Kidney (tissue), 14 donors: ENCODE data around the gene TOB1. TPM values are rescaled to one million over a fixed set of nuclear protein-coding genes. Genes with fewer than 3 reads are reported as not detected.

Experiments
- DNase-seq, 5 donors: peaks; one replicate each; pipeline ENCODE4 v3.0.0-alpha.2; 2013 to 2020
- FAIRE-seq: peaks from 2 replicates; lab custom pipeline; 2012; peaks lifted over from hg19 to GRCh38; lab: Jason Lieb, UNC
- H3K27ac ChIP-seq, 2 donors: one replicate each; pipeline ENCODE4 v1.7.0; 2013; ENCODE audit warnings: low read depth in 2 of 2, low read length in 2 of 2, inconsistent platforms in 1 of 2
- H3K27me3 ChIP-seq: one replicate; pipeline ENCODE4 v1.7.1; 2013; ENCODE audit warnings: low read length, inconsistent platforms; ENCODE audit not compliant: control insufficient read depth, insufficient read depth
- H3K36me3 ChIP-seq, 3 donors: one replicate each; pipeline versions ENCODE4 v1.7.0 to v1.7.1; 2013; ENCODE audit warnings: low read length in 3 of 3, control low read depth in 1 of 3, inconsistent platforms in 1 of 3; ENCODE audit not compliant: insufficient read depth in 3 of 3, control insufficient read depth in 2 of 3
- H3K4me1 ChIP-seq, 3 donors: one replicate each; pipeline versions ENCODE4 v1.7.0 to v1.7.1; 2013; ENCODE audit warnings: low read length in 3 of 3, inconsistent platforms in 1 of 3, low read depth in 1 of 3; ENCODE audit not compliant: control insufficient read depth in 2 of 3, insufficient read depth in 2 of 3
- H3K4me3 ChIP-seq, 3 donors: one replicate each; pipeline versions ENCODE4 v1.7.0 to v1.8.1; 2013; ENCODE audit warnings: low read length in 3 of 3, control low read depth in 1 of 3, inconsistent platforms in 1 of 3
- H3K9ac ChIP-seq, 3 donors: one replicate each; pipeline versions ENCODE4 v1.7.0 to v1.7.1; 2013; ENCODE audit warnings: low read length in 3 of 3, control low read depth in 1 of 3, inconsistent platforms in 1 of 3
- H3K9me3 ChIP-seq, 3 donors: one replicate each; pipeline versions ENCODE4 v1.7.0 to v1.7.1; 2013; ENCODE audit warnings: low read length in 3 of 3, control low read depth in 1 of 3, inconsistent platforms in 1 of 3; ENCODE audit not compliant: control insufficient read depth in 2 of 3, insufficient read depth in 1 of 3
- intact Hi-C: fragments of 100-400 bp; cut with DNase I; formaldehyde crosslinking; loops from one replicate; pipeline ENCODE4 v1.11.1; 2022
- polyA plus RNA-seq: library from polyadenylated mRNA; stranded (reverse); fragments of 350-450 nt; fragmentation: Illumina TruSeq; extraction: RNeasy Lipid Tissue Mini Kit (QIAGEN cat#74804); gene quantifications from one replicate; pipeline ENCODE4 v1.2.3, GENCODE V29; 2014; ENCODE audit warnings: low read depth, low replicate concordance; ENCODE audit not compliant: insufficient read depth
- total RNA-seq: library from RNA; stranded (reverse); fragmentation: NEBNext Ultra II Directional; extraction: Animal tissue kit (Norgen Biotek cat#: 25700); gene quantifications from one replicate; pipeline ENCODE4 v1.2.1, GENCODE V29; 2021
- TF ChIP-seq, protein P1 (sequence below): IDR thresholded peaks from 3 replicates; pipeline ENCODE4 v1.5.1; 2012; ENCODE audit warnings: mild to moderate bottlenecking, moderate library complexity, borderline replicate concordance; ENCODE audit not compliant: insufficient read depth; ENCODE audit errors: extremely low read depth
- donor health status: control.
- donor health status: control.
- donor health status: control.
- donor health status: control.
- donor health status: control.
- donor health status: DM: yes; HTN: yes; CAD: no.
- donor health status: Normal renal cell carcinoma (clear cell type).

TOB1 gene
- total and polyA plus RNA-seq, 2 donors from 2014 or later: 52.5 to 141 TPM

DNA sequence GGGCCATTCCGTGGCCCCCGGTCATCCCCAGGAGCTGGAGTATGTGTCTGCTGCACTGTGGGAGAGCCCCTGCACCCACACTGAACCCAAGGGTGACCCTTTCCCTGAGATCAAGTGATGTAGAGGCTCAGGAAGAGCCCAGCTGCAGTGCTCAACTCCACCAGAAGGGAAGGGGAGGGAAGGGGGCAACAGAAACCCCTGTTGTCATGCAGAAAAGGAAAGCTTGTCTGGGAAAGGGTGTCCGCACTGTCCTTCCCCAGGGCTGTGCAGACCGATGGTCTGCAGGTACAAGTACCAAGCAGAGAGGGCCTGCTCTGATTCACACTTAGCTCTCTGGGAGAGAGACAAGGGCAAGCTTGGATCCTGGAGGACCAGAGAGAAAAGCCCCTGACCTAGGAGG lies 45.7 kb upstream of the TOB1 start:
- no peak for FAIRE-seq

DNA sequence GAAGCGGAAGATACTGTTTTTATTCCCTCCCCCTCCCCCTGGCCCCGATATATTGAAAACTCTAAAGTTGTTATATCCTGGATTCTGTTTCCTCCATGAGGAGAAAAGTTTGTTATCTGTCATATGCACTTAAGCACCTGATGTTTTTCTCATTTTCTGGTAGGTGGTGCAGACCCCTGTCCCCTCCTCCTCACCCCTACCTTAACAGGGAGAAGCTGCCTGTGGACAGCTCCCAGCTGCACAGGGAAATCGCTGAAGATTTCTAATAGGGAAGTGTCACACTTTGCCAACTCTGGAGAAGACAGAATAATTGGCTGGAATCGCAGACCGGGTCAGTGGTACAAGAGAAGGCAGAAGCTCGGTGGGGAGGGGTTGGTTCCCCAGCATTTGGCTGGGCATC lies 45.3 kb upstream of the TOB1 start:
- TF ChIP-seq, protein P1, sequence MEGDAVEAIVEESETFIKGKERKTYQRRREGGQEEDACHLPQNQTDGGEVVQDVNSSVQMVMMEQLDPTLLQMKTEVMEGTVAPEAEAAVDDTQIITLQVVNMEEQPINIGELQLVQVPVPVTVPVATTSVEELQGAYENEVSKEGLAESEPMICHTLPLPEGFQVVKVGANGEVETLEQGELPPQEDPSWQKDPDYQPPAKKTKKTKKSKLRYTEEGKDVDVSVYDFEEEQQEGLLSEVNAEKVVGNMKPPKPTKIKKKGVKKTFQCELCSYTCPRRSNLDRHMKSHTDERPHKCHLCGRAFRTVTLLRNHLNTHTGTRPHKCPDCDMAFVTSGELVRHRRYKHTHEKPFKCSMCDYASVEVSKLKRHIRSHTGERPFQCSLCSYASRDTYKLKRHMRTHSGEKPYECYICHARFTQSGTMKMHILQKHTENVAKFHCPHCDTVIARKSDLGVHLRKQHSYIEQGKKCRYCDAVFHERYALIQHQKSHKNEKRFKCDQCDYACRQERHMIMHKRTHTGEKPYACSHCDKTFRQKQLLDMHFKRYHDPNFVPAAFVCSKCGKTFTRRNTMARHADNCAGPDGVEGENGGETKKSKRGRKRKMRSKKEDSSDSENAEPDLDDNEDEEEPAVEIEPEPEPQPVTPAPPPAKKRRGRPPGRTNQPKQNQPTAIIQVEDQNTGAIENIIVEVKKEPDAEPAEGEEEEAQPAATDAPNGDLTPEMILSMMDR: no peak
- FAIRE-seq (no peak), DNase-seq (no peak)
- H3K36me3 ChIP-seq: no peaks in the 10 kb centered on the region
- no peak overlapping the region for H3K4me3 ChIP-seq
- peaks cover 0 to 35% (median 30%) of the 10 kb centered on the region in 3 donors for H3K4me1 ChIP-seq
- H3K9me3 ChIP-seq: no peaks in the 10 kb centered on the region
- no peaks in the 10 kb centered on the region for H3K27me3 ChIP-seq
- H3K9ac ChIP-seq: no peak overlapping the region
- no peak overlapping the region for H3K27ac ChIP-seq
- intact Hi-C loops: no loop called here

More for the DNA sequence above, 45.7 kb upstream of the TOB1 start:
- TF ChIP-seq, protein P1: no peak
- Histone ChIP-seq H3K27me3 (no peaks in the 10 kb centered on the region), H3K9me3 (no peaks in the 10 kb centered on the region), H3K36me3 (no peaks in the 10 kb centered on the region), H3K27ac (no peak overlapping the region), H3K4me1 (peaks cover 0 to 40% (median 32%) of the 10 kb centered on the region in 3 donors), H3K4me3 (no peak overlapping the region), H3K9ac (no peak overlapping the region)
- intact Hi-C loops: no loop called here
- DNase-seq: no peak

DNA sequence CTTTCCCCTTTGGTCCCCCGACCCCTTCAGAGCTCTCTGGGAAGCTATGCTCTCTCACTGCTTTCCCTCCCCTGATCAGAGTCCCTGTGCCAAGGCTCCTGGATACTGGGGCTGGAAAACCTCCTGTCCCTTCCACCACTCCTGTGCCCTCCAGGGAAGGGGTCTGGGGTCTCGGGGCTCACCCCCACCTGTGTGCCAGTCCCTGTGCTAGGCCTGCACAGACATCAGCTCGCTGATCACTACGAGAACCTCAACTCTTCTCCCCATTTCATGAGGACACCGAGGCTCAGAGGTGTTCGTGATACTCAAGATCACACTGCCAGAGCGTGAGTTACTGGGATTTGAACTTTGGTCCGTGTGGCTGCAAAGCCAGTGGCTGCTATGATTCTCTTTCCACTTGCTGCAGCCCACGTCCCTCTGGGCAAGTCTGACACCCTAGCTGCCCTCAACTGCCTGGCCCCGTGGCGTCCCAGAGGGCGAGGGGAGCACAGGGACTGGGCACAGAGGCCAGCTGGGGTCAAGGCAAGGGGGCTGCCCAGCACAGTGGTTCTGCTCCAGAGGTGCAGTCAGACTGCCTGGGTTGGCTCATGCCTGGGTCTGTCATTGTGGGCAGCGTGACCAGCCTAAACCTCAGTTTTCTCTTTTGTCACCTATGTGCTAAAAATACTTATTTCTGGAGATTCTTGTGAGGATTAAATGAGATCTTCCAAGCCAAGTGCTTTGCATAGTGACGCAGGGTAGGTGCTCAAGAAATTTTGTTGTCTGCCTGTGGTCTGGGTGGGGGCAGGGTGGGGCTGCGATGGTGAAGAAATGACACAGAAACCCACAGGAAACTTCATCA lies 43.8 kb upstream of the TOB1 start:
- intact Hi-C loops: no loop called here
- TF ChIP-seq, protein P1: no peak
- FAIRE-seq: no peak
- Histone ChIP-seq H3K9ac (peak overlapping the region in 1 of 3 donors; percentile 68), H3K27me3 (no peaks in the 10 kb centered on the region), H3K36me3 (no peaks in the 10 kb centered on the region), H3K4me3 (peak overlapping the region in 1 of 3 donors; percentile 27), H3K27ac (peak overlapping the region; percentile 74 to 94), H3K9me3 (no peaks in the 10 kb centered on the region), H3K4me1 (peaks cover 0 to 38% (median 31%) of the 10 kb centered on the region in 3 donors)
- DNase-seq: no peak
